Measurements from ENCODE around the gene CALML4. TPM values are rescaled to one million over a fixed set of nuclear protein-coding genes. Genes with fewer than 3 reads are reported as not detected.
"Not testable (repeated sequence)": the region's sequence is repeated elsewhere in the genome, so short reads cannot be mapped to it uniquely, and the experiment has no call there.

The CALML4 gene
- polyA plus RNA-seq, 1 experiment, result 0.47 TPM

- ChIA-PET POLR2A (no interaction called here), CTCF (interaction anchor here (1.1 to 1.2 kb wide), 2 partner anchors 9 to 11 kb away, joined by 3 to 5 read pairs; no protein-coding TSS in a partner anchor)
- no peaks in the 10 kb centered on the region for H3K27me3 ChIP-seq (ENCODE audit: control insufficient read depth, insufficient read depth, low read length)
- no peaks in the 10 kb centered on the region for H3K36me3 ChIP-seq (ENCODE audit: control insufficient read depth, insufficient read depth, low read length)
- no peak for TF ChIP-seq CTCF (IDR thresholded peaks at IDR 0.05; ENCODE audit: insufficient read depth, low read depth, low read length)
- H3K4me3 ChIP-seq (ENCODE audit: low read depth, low read length), result no peak overlapping the region
- DNase-seq (ENCODE audit: low read depth), result no peak
Observed at GRCh38 chr15:68203486-68203885, 1.6 kb downstream of the CALML4 start.

DNA sequence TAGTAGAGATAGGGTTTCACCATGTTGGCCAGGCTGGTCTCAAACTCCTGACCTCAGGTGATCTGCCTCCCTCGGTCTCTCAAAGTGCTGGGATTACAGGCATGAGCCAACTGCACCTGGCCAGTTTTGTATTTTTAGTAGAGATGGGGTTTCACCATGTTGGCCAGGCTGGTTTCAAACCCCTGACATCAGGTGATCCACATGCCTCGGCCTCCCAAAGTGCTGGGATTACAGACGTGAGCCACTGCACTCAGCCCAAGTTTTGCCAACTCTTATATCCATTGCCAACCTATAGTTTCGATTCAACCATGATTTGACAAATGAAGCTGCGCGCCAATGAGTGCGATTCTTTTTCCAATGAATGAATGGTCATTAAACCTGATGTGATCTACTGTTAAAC, 2.1 kb downstream of the CALML4 start:
- CTCF ChIA-PET, result interaction anchor here (1.2 kb wide), 1 partner anchor 8 kb away, joined by 5 read pairs; no protein-coding TSS in a partner anchor

DNA sequence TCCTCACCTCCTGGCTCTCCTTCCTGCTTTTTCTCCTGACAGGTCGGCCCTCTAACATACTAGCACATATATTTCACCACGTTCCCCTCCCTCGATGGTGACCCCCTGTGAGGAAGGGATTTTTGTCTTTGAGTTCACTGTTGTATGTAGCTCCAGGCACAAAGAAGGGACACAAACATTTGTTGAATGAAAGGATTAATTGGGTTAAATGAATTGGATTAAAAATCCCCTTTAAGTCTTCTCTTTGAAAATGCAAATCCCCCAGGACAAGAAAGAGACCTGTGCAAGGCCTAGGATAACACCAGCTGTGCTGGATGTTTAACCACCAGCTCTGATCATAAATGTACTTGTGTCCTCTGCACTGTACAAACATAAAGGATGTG, 3.3 kb downstream of the CALML4 start:
- no peak overlapping the region for H3K4me3 ChIP-seq (ENCODE audit: low read depth, low read length)
- no peaks in the 10 kb centered on the region; the same call in 1 of the 2 replicates for H3K36me3 ChIP-seq (ENCODE audit: control insufficient read depth, insufficient read depth, low read length)
- H3K27me3 ChIP-seq (ENCODE audit: control insufficient read depth, insufficient read depth, low read length), result no peaks in the 10 kb centered on the region
- ChIA-PET CTCF (interaction anchor here (3.0 kb wide), 1 partner anchor 9 kb away, joined by 16 read pairs; no protein-coding TSS in a partner anchor), POLR2A (no interaction called here)
- no peak for DNase-seq (ENCODE audit: low read depth)
- no peak for TF ChIP-seq CTCF (IDR thresholded peaks at IDR 0.05; ENCODE audit: insufficient read depth, low read depth, low read length)

More for the DNA sequence above, 2.1 kb downstream of the CALML4 start:
- H3K4me3 ChIP-seq (ENCODE audit: low read depth, low read length); H3K36me3 ChIP-seq (ENCODE audit: control insufficient read depth, insufficient read depth, low read length); POLR2A ChIA-PET; H3K27me3 ChIP-seq (ENCODE audit: control insufficient read depth, insufficient read depth, low read length); DNase-seq (ENCODE audit: low read depth): not testable (repeated sequence)

DNA sequence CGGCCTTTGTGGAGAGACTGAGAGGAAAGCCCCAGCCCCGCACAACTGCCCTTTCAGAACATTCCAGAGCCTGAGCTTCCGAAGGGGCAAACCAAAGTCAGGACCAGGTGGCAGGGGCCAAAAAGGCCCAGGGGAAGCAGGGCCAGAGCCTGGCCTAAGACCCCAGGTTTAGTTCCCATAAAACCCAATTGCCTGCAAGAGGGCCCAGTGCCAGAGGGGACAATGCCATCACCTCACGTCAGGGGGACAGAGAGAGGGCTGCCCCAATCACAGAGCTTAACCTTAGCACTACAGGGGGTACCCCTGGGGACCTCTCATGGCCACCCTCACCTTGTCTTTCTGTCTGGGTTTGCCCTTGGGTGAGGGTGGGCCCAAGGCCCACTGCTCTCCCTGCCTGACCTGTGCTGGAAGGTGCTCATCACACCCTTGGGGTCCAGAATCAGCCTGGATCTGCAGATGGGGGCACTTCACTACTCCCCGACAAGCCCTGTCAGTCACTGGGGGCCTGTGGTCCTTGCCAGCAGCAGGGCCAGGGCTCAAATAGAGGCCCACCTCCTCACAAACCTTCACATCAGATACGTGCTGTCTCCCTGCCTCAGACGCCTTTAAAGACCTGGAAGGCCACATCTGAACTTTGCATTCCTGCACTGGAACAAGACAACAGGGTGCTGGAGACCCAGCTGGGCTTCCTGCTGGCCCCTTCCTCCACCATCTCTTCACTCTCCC, 3.8 kb downstream of the CALML4 start:
- POLR2A ChIA-PET, result no interaction called here
- Histone ChIP-seq H3K4me3 (ENCODE audit: low read depth, low read length) (no peak overlapping the region), H3K36me3 (ENCODE audit: control insufficient read depth, insufficient read depth, low read length) (no peaks in the 10 kb centered on the region; the same call in 1 of the 2 replicates), H3K27me3 (ENCODE audit: control insufficient read depth, insufficient read depth, low read length) (no peaks in the 10 kb centered on the region)
- no peak for DNase-seq (ENCODE audit: low read depth)
- TF ChIP-seq CTCF (IDR thresholded peaks at IDR 0.05; ENCODE audit: insufficient read depth, low read depth, low read length), result no peak
- CTCF ChIA-PET, result interaction anchor here (1.5 to 3.0 kb wide), 2 partner anchors 10 to 337 kb away, joined by 3 to 16 read pairs; no protein-coding TSS in a partner anchor

DNA sequence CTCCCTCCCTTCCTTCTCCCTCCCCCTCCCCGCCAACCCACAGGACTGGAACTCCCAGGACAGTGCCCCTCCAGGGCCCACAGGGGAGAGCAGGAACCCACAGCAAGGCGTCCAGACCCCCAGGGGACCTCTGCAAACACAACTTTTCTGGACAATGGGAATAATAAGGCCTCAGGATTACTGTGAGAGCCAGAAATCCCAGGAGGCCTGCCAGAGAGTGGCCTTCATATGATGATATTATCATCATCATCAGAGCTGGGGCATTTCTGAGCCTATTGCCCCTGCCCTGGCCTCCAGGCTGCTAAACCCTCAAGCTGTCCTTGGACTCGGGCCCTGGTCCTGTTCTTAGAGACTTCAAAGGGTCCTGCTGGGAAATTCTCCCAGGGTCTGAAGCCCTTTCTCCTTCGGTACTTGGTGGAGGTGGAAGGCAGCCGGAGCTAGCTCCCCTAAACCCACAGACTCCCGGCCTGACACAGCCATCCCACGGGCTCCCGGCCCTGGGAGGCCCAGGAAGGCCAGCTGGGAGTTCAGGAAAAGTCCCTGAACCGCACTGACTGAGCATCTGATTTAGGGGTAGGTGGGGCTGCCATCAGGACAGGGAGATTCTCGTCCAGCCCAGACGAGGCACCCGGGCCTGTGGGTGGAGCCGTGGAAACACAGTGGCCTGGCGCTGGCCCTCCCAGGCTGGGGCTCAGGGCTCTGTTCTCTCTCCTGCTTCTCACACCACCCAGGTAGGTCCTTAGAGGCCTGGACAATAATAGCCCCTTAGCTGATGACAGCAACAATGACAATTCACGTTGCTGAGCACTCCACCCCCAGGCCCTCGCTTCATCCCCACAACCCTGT, 4.9 kb downstream of the CALML4 start:
- no peak overlapping the region for H3K4me3 ChIP-seq (ENCODE audit: low read depth, low read length)
- H3K27me3 ChIP-seq (ENCODE audit: control insufficient read depth, insufficient read depth, low read length), result no peaks in the 10 kb centered on the region
- ChIA-PET POLR2A (no interaction called here), CTCF (interaction anchor here (1.5 to 3.0 kb wide), 2 partner anchors 11 to 336 kb away, joined by 3 to 16 read pairs; no protein-coding TSS in a partner anchor)
- no peak for TF ChIP-seq CTCF (IDR thresholded peaks at IDR 0.05; ENCODE audit: insufficient read depth, low read depth, low read length)
- H3K36me3 ChIP-seq (ENCODE audit: control insufficient read depth, insufficient read depth, low read length), result no peaks in the 10 kb centered on the region; the same call in 1 of the 2 replicates
- no peak for DNase-seq (ENCODE audit: low read depth)
